ENCODE results near the gene KRT5.

GRCh38 chr12:52518574-52519386 is 1.4 kb downstream of the KRT5 start:
- TF ChIP-seq POLR2A (IDR thresholded peaks at IDR 0.05; ENCODE audit: low read depth, low read length) (no peak), TAF1 (IDR thresholded peaks at IDR 0.05; ENCODE audit: borderline replicate concordance, low read depth, low read length) (no peak), POLR2AphosphoS5 (IDR thresholded peaks at IDR 0.05; ENCODE audit: low read depth, low read length) (no peak)

Data from GM12892 (cell line).